ENCODE data around the gene TMEM187.

DNA sequence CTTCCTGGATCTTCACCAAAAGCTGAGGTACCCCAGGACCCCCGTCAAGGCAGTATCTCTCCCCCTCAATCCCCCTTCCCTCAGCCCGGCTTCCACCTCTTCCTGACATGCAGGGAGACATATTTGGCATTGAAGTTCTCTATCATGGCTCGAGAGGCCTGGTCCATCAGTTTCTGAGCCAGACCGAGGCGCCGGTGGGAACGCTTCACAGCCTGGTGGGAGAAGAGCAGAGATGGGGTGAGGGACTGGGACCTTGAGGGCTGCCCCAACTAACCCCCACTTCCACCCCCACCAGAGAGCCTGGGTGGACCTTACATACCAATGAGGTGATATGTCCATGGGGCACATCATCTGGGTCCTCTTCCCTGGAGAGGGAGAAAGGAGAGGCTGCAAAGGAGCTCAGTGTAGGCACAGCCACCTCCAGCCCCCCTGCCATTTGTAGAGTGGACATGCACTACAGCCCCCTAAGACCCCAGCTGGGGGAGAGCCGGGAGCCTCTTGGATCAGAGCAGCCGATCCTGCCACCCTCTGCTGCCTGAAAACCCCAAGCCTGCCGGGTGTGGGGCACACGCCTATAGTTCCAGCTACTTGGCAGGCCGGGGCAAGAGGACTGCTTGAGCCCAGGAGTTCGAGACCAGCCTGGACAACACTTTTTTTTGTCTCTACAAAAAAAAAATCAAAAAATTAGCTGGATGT lies 40.2 kb upstream of the TMEM187 start:
- TF ChIP-seq EZH2 (IDR thresholded peaks at IDR 0.05; ENCODE audit: borderline replicate concordance, insufficient read depth, low read depth, low read length, poor library complexity, severe bottlenecking): no peak
- TF ChIP-seq, protein P1, sequence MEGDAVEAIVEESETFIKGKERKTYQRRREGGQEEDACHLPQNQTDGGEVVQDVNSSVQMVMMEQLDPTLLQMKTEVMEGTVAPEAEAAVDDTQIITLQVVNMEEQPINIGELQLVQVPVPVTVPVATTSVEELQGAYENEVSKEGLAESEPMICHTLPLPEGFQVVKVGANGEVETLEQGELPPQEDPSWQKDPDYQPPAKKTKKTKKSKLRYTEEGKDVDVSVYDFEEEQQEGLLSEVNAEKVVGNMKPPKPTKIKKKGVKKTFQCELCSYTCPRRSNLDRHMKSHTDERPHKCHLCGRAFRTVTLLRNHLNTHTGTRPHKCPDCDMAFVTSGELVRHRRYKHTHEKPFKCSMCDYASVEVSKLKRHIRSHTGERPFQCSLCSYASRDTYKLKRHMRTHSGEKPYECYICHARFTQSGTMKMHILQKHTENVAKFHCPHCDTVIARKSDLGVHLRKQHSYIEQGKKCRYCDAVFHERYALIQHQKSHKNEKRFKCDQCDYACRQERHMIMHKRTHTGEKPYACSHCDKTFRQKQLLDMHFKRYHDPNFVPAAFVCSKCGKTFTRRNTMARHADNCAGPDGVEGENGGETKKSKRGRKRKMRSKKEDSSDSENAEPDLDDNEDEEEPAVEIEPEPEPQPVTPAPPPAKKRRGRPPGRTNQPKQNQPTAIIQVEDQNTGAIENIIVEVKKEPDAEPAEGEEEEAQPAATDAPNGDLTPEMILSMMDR (IDR thresholded peaks at IDR 0.05): no peak
